GM20431 (cell line): ENCODE data around the gene ADAD1.
"Not testable (repeated sequence)": the region's sequence is repeated elsewhere in the genome, so short reads cannot be mapped to it uniquely, and the experiment has no call there.

Source experiments
- in situ Hi-C: fragments of 300-500 bp; cut with MseI, MboI; formaldehyde crosslinking; loops from one replicate; pipeline ENCODE4 v1.15.0; 2020; ENCODE audit warnings: low sequenced_read_pairs; ENCODE audit not compliant: unreplicated experiment

Gene ADAD1

DNA sequence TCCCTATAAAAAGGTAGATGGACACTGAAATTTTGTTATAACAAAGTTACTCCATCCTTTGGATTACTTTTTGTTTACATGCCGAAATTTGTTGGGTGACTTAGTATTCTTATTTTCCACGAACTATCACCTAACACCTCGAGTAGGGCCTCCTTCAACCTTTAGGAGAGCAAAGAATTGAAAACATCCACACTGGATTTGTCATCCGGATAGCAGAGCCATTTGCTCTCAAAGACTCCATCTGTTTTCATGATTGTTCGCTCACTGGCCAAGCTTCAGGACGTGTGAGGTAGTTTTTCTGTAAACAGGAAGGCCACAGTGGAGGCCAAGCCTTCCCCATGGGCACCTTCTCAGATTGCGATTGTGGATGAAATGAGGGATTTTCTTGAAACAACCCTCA lies at the start of gene ADAD1:
TSS of gene ADAD1 (plus strand) at position 301 of the 400 bp plus-strand sequence. CDS start 1,059 bp downstream, outside the sequence.
- in situ Hi-C loops = no loop called here

GRCh38 chr4:122329876-122330565 lies 48.8 kb upstream of the ADAD1 start:
- in situ Hi-C loops = no loop called here

GRCh38 chr4:122331195-122331594 lies 47.6 kb upstream of the ADAD1 start:
- in situ Hi-C loops = no loop called here

DNA sequence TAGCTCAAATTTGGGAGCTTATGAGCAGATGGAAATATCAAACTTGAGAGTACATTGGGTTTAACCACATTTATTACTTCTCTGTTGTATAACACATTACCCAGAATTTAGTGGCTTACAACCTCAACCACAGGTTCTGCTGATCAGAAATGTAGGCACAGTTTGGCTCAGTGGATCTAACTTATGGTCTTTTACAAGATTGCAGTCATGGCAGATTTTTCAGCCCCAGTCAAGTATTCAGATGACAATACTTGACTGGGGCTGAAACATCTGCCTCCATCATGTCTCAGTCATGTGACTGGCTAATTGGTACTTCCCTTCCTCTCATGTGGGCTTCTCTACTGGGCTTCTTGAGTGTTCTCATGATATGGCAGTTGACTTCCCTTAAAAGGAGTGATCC lies 44.0 kb upstream of the ADAD1 start:
- in situ Hi-C loops = no loop called here

- in situ Hi-C loops = no loop called here
Measured at GRCh38 chr4:122341886-122342285, 36.9 kb upstream of the ADAD1 start.

DNA sequence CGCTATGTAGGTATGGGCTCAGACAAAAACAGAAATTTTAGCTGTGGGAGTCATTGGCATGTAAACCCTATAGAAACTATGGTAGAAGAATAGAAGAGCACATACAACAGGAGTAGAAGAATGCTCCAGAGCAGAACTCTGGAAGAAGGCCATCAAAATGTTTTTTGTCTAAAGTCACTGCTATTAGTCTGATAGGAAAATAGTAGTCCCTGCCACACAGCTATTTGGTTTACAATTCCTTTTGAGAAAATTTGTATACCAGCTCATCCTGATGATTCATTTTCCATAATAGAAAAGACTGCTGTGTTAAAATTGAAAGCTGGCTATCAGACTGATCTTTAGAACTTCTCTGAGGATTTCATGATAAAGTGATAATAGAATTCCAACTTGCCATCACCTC lies 32.8 kb upstream of the ADAD1 start:
- in situ Hi-C loops = no loop called here

DNA sequence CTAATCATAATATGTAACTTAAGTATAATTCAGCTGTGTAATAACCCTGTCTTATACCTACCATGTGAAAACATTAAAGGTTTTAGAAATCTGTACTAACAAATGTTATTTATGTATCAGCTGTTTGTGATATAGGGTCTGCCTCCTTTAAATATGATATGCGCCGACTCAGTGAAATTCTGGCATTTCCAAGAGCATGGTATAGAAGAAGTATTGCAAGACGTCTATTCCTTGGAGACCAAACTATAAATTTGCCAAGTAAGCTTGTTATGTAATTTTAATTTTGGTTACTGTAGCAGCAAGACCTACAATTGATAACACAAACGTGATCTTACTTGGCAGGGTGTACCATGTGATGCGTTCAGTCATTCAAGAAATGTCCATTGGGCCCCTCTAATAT lies 32.3 kb upstream of the ADAD1 start:
- in situ Hi-C loops = no loop called here

DNA sequence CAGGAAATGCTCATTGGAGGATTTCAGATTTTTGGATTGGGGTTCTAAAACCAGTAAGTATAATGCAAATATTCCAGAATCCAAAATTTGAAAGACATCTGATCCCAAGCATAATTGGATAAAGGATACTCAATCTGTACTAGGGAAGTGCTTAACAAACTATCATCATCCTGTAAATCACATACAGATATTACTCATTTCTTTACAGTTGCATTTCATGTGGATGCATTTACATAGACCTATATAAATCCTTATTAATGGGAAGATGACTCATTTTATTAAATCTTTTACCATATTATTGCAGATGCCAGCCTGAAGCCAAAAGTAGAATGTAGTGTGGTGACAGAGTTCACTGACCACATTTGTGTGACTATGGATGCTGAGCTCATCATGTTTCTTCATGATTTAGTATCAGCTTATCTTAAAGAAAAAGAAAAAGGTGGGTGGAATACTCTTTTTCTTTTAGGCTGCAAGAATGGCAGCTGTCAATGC lies 22.4 kb upstream of the ADAD1 start:
- in situ Hi-C loops = no loop called here

- in situ Hi-C loops = no loop called here
Measured at GRCh38 chr4:122360754-122361153, 18.1 kb upstream of the ADAD1 start.

- in situ Hi-C loops = no loop called here
Measured at GRCh38 chr4:122364700-122365404, 14.0 kb upstream of the ADAD1 start.

DNA sequence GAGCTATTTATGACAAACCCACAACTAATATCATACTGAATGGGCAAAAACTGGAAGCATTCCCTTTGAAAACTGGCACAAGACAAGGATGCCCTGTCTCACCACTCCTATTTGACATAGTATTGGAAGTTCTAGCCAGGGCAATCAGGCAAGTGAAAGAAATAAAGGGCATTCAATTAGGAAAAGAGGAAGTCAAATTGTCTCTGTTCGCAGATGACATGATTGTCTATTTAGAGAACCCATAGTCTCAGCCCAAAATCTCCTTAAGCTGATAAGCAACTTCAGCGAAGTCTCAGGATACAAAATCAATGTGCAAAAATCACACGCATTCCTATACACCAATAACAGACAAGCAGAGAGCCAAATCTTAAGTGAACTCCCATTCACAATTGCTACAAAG lies 10.0 kb upstream of the ADAD1 start:
- in situ Hi-C loops = not testable (repeated sequence)

GRCh38 chr4:122377352-122377751 lies 1.5 kb upstream of the ADAD1 start:
- in situ Hi-C loops = no loop called here

GRCh38 chr4:122379239-122379638 lies 428 bp downstream of the ADAD1 start:
- in situ Hi-C loops = no loop called here

DNA sequence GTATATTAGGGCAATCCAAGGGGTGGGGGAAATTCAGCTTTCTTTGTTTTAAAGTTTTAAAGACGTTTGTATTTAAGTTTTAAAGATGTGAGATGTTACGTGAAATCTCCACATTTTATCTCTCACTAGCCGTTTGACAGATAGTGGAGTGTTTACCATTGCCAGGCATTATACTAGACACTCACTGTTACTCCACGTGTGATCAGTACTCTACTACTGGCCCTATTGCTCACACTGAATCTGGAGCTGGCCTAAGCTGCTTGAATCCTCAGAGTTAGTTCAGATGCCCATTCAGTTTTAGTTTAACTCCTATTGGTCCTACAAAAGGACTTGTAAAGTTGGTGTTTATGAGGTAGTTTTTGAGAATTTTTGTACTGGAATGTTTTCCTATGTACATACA lies 4.5 kb downstream of the ADAD1 start:
- in situ Hi-C loops = no loop called here

DNA sequence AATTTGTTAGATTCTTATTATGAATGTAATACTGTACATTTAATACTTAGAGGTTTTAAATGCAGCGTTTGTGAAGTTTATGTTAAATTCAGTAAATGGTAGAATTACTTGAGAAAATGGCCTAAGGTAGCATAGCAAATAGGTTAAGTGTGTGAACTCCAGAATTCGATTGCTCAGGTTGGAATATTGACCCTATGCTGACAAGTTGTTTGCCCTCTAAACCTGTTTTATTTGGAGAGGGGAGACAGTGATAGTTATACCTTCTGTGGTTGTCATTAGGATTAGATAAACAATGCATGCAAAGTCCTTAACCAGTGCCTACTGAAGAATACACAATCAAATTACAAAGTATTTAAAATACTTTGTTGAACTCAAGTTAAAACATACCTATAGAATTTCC lies 5.4 kb downstream of the ADAD1 start:
- in situ Hi-C loops = no loop called here

DNA sequence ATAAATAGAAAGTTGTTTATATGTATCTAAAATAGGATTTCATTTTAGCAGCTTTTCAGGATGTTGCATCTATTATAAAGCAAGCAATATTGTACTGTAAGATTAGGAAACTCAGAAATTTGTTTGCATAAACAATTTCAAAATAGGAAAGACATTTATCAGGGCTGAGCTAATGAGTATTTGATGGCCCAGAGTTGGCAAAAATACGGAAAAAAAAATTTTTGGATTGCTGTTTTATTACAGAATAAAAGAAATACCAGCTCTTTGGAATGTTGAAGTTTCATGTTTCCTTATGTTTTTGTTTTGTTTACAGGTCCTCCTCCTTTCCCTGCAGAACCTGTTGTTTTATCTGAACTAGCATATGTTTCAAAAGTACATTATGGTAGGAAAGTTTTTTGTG lies 14.5 kb downstream of the ADAD1 start:
- in situ Hi-C loops = no loop called here

GRCh38 chr4:122403861-122404260 lies 25.1 kb downstream of the ADAD1 start:
- in situ Hi-C loops = no loop called here

GRCh38 chr4:122412547-122412946 lies 33.7 kb downstream of the ADAD1 start:
- in situ Hi-C loops = no loop called here

DNA sequence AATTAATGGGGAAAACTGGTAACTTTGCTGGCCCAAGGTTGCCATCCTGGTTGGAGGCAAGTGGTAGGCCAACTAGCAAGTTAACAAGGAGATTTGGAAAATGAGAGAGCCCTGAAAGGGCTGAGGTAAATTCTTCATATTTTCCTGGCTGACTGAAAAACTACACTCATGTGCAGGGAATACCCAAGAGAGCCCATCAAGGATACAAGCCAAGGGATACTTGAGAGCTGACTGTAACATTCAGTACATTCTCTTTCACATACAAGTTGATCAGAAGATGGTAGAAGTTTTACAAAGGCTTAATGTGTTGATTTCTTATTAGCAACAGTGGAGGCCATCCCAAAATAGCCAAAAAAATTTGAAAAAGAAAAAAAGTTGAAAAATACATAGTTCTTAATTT lies 44.4 kb downstream of the ADAD1 start:
- in situ Hi-C loops = no loop called here

- in situ Hi-C loops = no loop called here
Measured at GRCh38 chr4:122431351-122431750, 52.5 kb downstream of the ADAD1 start.

GRCh38 chr4:122434285-122434684 lies 55.5 kb downstream of the ADAD1 start:
- in situ Hi-C loops = no loop called here

DNA sequence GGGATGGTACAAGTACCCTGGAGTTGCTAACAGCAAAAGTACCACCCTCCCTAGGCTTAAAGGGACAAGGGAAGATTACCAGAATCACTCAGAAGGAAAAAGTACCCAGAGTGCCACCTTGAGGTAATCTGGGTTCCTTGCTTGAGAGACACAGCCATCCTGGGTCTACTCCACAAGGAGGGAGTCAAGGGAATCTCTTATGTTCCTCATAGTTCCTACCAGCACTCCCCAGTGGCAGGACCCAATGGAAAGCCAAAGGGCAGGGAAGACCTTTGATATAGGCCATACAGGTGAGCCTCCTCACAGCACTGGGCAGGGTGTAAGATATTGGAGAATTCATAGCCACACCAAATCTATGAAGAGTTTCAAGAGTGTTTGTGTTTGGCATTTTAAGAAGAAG lies 72.0 kb downstream of the ADAD1 start:
- in situ Hi-C loops = no loop called here
